Measurements from ENCODE around the gene C5orf46. TPM values are rescaled to one million over a fixed set of nuclear protein-coding genes. Genes with fewer than 3 reads are reported as not detected.

The C5orf46 gene
- total and polyA plus RNA-seq, 2 donors (not counting 3 experiments of a cell fraction or from before 2014, with no cell fraction given): 0.66 TPM; not detected in 1

DNA sequence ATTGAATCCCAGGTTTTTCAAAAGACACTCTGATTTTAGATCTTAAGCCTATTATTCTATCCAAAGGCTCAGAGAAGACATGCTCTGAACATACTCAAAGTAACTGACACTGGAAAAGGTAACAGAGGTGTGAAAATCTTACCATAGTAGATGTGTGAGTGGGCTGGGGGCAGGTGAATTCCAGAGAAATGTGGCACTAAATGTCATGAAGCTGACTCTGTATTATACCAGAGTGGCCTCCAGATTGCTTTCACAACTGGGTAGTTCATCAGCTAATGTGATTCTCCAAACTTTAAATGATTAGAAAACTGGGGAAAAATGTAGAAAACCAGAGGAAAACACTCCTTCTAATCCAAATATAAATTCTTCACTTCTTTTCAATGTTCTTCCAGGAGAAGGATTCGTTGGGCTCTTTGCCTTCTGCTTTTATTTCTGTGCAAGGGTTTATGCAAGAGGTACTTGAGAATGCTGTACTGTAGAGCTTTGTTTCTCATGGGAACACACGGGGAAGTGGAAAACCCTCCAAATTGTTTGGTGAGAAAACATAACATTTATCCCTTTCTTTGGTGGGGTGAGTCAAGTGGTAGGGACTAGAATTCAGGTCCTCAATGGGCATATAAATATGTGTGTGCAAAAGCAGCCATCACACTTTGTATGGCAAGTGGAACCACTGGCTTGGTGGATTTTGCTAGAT lies 28.1 kb downstream of the C5orf46 start, which contains the start of gene SCGB3A2:
TSS of gene SCGB3A2 (plus strand) at position 646 of the 694 bp plus-strand sequence. CDS start 93 bp downstream, outside the sequence.
- DNase-seq (ENCODE audit: low read depth, low spot score) (no peak), FAIRE-seq (no peak)
- Histone ChIP-seq H3K79me2 (ENCODE audit: control insufficient read depth, insufficient read depth, low read length) (no peaks in the 10 kb centered on the region), H3K36me3 (ENCODE audit: control insufficient read depth in 2 of 2, extremely low read depth in 1 of 2, insufficient read depth in 2 of 2, low read length in 2 of 2) (no peaks in the 10 kb centered on the region), H3K27ac (ENCODE audit: insufficient read depth, low read depth, low read length) (no peak within 1 kb of the TSS), H4K20me1 (replicated peaks; ENCODE audit: control insufficient read depth, extremely low read depth, insufficient read depth, low read length) (no peaks in the 10 kb centered on the region), H3K9ac (replicated peaks; ENCODE audit: extremely low read depth, insufficient read depth, low read length) (no peak within 1 kb of the TSS), H2AFZ (ENCODE audit: low read depth, low read length) (no peak within 1 kb of the TSS), H3K4me3 (replicated peaks in 1 of 3; ENCODE audit: insufficient read depth in 1 of 3, low read depth in 1 of 3, low read length in 3 of 3) (no peak within 1 kb of the TSS), H3K9me3 (replicated peaks; ENCODE audit: control insufficient read depth, insufficient read depth, low read length) (no peaks in the 10 kb centered on the region), H3K27me3 (ENCODE audit: control insufficient read depth in 2 of 2, insufficient read depth in 2 of 2, low read length in 2 of 2) (peaks cover 4 to 8% of the 10 kb centered on the region in 2 experiments), H3K4me2 (ENCODE audit: insufficient read depth, low read length) (no peak within 1 kb of the TSS), H3K4me1 (ENCODE audit: control insufficient read depth, extremely low read depth, insufficient read depth, low read length) (no peaks in the 10 kb centered on the region), H3K9me1 (replicated peaks; ENCODE audit: control insufficient read depth, extremely low read depth, insufficient read depth, low read length) (no peaks in the 10 kb centered on the region)
- intact Hi-C loops (cut with micrococcal nuclease): no loop called here
- no peak for TF ChIP-seq POLR2AphosphoS5 (IDR thresholded peaks at IDR 0.05; ENCODE audit: insufficient read depth, low read depth, low read length)
- TF ChIP-seq FOS (IDR thresholded peaks at IDR 0.05; ENCODE audit: borderline replicate concordance, insufficient read depth, low read length): no peak
- no peak for TF ChIP-seq JUN (IDR thresholded peaks at IDR 0.05; ENCODE audit: borderline replicate concordance, insufficient read depth, insufficient read length, low read depth)
- TF ChIP-seq POLR2A (IDR thresholded peaks at IDR 0.05; ENCODE audit: low read depth, low read length): no peak
- ChIA-PET POLR2A (no interaction called here), CTCF (interaction anchor here (1.0 to 1.2 kb wide), 2 partner anchors 14 to 40 kb away, joined by 3 to 4 read pairs; no protein-coding TSS in a partner anchor)
- BruUV-seq (replicated peaks): no TSS peak
- dilution Hi-C loops (cut with MboI; ENCODE audit: extremely low pct_ligation_motif_present, low sequenced_read_pairs): no loop called here

DNA sequence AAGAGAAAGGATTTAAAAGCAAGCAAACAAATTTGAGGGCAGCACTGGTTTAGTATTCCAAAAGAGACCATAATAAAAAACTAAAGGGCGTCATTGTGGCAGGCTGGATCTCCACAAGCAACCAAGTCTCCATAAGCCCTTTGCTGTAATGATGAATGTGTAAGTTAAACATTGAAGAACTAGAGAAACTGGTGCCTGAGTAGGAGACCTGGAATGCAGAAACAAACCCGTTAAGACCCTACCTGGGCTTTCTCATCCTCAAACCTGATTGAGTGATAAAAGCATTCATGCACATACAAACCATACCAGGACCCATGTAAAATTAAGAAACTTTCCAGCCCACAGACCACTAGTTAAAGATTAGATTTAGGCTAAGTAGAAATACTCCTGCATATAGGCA lies 29.7 kb downstream of the C5orf46 start:
- H3K4me1 ChIP-seq (ENCODE audit: control insufficient read depth, extremely low read depth, insufficient read depth, low read length): no peaks in the 10 kb centered on the region
- ChIA-PET POLR2A (no interaction called here), CTCF (interaction anchor here (1.0 kb wide), 1 partner anchor 11 kb away, joined by 4 read pairs; no protein-coding TSS in a partner anchor)
- no peaks in the 10 kb centered on the region for H3K9me3 ChIP-seq (replicated peaks; ENCODE audit: control insufficient read depth, insufficient read depth, low read length)
- FAIRE-seq (no peak), DNase-seq (ENCODE audit: low read depth, low spot score) (no peak)
- H3K9me1 ChIP-seq (replicated peaks; ENCODE audit: control insufficient read depth, extremely low read depth, insufficient read depth, low read length): no peaks in the 10 kb centered on the region
- H3K36me3 ChIP-seq (ENCODE audit: control insufficient read depth in 2 of 2, extremely low read depth in 1 of 2, insufficient read depth in 2 of 2, low read length in 2 of 2): no peaks in the 10 kb centered on the region
- dilution Hi-C loops (cut with MboI; ENCODE audit: extremely low pct_ligation_motif_present, low sequenced_read_pairs): no loop called here
- intact Hi-C loops (cut with micrococcal nuclease): no loop called here
- peaks cover 4 to 8% of the 10 kb centered on the region in 2 experiments for H3K27me3 ChIP-seq (ENCODE audit: control insufficient read depth in 2 of 2, insufficient read depth in 2 of 2, low read length in 2 of 2)
- no peaks in the 10 kb centered on the region for H4K20me1 ChIP-seq (replicated peaks; ENCODE audit: control insufficient read depth, extremely low read depth, insufficient read depth, low read length)
- no peak for TF ChIP-seq JUN (IDR thresholded peaks at IDR 0.05; ENCODE audit: borderline replicate concordance, insufficient read depth, insufficient read length, low read depth)
- TF ChIP-seq, protein P1, sequence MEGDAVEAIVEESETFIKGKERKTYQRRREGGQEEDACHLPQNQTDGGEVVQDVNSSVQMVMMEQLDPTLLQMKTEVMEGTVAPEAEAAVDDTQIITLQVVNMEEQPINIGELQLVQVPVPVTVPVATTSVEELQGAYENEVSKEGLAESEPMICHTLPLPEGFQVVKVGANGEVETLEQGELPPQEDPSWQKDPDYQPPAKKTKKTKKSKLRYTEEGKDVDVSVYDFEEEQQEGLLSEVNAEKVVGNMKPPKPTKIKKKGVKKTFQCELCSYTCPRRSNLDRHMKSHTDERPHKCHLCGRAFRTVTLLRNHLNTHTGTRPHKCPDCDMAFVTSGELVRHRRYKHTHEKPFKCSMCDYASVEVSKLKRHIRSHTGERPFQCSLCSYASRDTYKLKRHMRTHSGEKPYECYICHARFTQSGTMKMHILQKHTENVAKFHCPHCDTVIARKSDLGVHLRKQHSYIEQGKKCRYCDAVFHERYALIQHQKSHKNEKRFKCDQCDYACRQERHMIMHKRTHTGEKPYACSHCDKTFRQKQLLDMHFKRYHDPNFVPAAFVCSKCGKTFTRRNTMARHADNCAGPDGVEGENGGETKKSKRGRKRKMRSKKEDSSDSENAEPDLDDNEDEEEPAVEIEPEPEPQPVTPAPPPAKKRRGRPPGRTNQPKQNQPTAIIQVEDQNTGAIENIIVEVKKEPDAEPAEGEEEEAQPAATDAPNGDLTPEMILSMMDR (IDR thresholded peaks at IDR 0.05; ENCODE audit: extremely low read depth in 1 of 2, insufficient read depth in 1 of 2, low read depth in 1 of 2, low read length in 2 of 2): no peak
- no peak for TF ChIP-seq MYC (IDR thresholded peaks at IDR 0.05; ENCODE audit: low read depth, low read length)
- no peak for TF ChIP-seq POLR2A (IDR thresholded peaks at IDR 0.05; ENCODE audit: low read depth, low read length)
- no peak for TF ChIP-seq POLR2AphosphoS5 (IDR thresholded peaks at IDR 0.05; ENCODE audit: insufficient read depth, low read depth, low read length)
- no peak for TF ChIP-seq FOS (IDR thresholded peaks at IDR 0.05; ENCODE audit: borderline replicate concordance, insufficient read depth, low read length)
- TF ChIP-seq, protein P2, sequence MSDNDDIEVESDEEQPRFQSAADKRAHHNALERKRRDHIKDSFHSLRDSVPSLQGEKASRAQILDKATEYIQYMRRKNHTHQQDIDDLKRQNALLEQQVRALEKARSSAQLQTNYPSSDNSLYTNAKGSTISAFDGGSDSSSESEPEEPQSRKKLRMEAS (IDR thresholded peaks at IDR 0.05; ENCODE audit: insufficient read depth, insufficient read length): no peak
- no peak for TF ChIP-seq GATA2 (IDR thresholded peaks at IDR 0.05; ENCODE audit: insufficient read depth, insufficient read length, low read depth, low read length)
- TF ChIP-seq EZH2 (IDR thresholded peaks at IDR 0.05; ENCODE audit: borderline replicate concordance, low read depth, low read length, severe bottlenecking): no peak
- no peak overlapping the region for H3K4me3 ChIP-seq (replicated peaks in 1 of 3; ENCODE audit: insufficient read depth in 1 of 3, low read depth in 1 of 3, low read length in 3 of 3)
- BruUV-seq (replicated peaks): no TSS peak
- H3K27ac ChIP-seq (ENCODE audit: insufficient read depth, low read depth, low read length): no peak overlapping the region
- no peak overlapping the region for H2AFZ ChIP-seq (ENCODE audit: low read depth, low read length)
- no peak overlapping the region for H3K4me2 ChIP-seq (ENCODE audit: insufficient read depth, low read length)
- H3K9ac ChIP-seq (replicated peaks; ENCODE audit: extremely low read depth, insufficient read depth, low read length): no peak overlapping the region
- no peaks in the 10 kb centered on the region for H3K79me2 ChIP-seq (ENCODE audit: control insufficient read depth, insufficient read depth, low read length)

All from endothelial cell of umbilical vein (primary cell).